C4-2B (cell line): ENCODE results near the gene SMIM14.

Source experiments
- CTCF ChIP-seq: fragments of 450-650 bp; conservative IDR thresholded peaks from 2 replicates; pipeline ENCODE4 v1.5.1; 2017; ENCODE audit warnings: mild to moderate bottlenecking
- ZFX ChIP-seq: fragments of 450-650 bp; IDR thresholded peaks from 2 replicates; pipeline ENCODE4 v1.6.1; 2017

GRCh38 chr4:39527296-39528060 is 111.2 kb downstream of the SMIM14 start, which contains the start of gene UGDH:
- TF ChIP-seq CTCF (no peak), ZFX (peak; percentile 46)
